ENCODE results near the gene CPE. TPM values are rescaled to one million over a fixed set of nuclear protein-coding genes. Genes with fewer than 3 reads are reported as not detected.
"Not testable (repeated sequence)": the region's sequence is repeated elsewhere in the genome, so short reads cannot be mapped to it uniquely, and the experiment has no call there.

The CPE gene
- total RNA-seq, 1 experiment from 2014 or later = 53.6 TPM

- no peak for DNase-seq (ENCODE audit: low read depth)
Measured at GRCh38 chr4:165403637-165404036, 24.8 kb downstream of the CPE start.

- no peak for DNase-seq (ENCODE audit: low read depth)
Measured at GRCh38 chr4:165404080-165404479, 25.3 kb downstream of the CPE start.

GRCh38 chr4:165404696-165405095 is 25.9 kb downstream of the CPE start:
- no peak for DNase-seq (ENCODE audit: low read depth)

- no peak for DNase-seq (ENCODE audit: low read depth)
Measured at GRCh38 chr4:165410214-165410613, 31.4 kb downstream of the CPE start.

GRCh38 chr4:165415910-165416309 is 37.1 kb downstream of the CPE start:
- no peak for DNase-seq (ENCODE audit: low read depth)

GRCh38 chr4:165418073-165418472 is 39.3 kb downstream of the CPE start:
- no peak for DNase-seq (ENCODE audit: low read depth)

GRCh38 chr4:165425629-165426028 is 46.8 kb downstream of the CPE start:
- no peak for DNase-seq (ENCODE audit: low read depth)

- DNase-seq (ENCODE audit: low read depth) = no peak
Measured at GRCh38 chr4:165426331-165426730, 47.5 kb downstream of the CPE start.

- no peak for DNase-seq (ENCODE audit: low read depth)
Measured at GRCh38 chr4:165426823-165427222, 48.0 kb downstream of the CPE start.

GRCh38 chr4:165428957-165429356 is 50.1 kb downstream of the CPE start:
- DNase-seq (ENCODE audit: low read depth) = no peak

- no peak for DNase-seq (ENCODE audit: low read depth)
Measured at GRCh38 chr4:165433529-165433928, 54.7 kb downstream of the CPE start.

GRCh38 chr4:165437691-165438090 is 58.9 kb downstream of the CPE start:
- DNase-seq (ENCODE audit: low read depth) = no peak

GRCh38 chr4:165439344-165439743 is 60.5 kb downstream of the CPE start:
- peak; percentile 34 for DNase-seq (ENCODE audit: low read depth)

- no peak for DNase-seq (ENCODE audit: low read depth)
Measured at GRCh38 chr4:165439981-165440380, 61.2 kb downstream of the CPE start.

- DNase-seq (ENCODE audit: low read depth) = peak; percentile 96
Measured at GRCh38 chr4:165440415-165441158, 61.8 kb downstream of the CPE start.

- peak; percentile 74 for DNase-seq (ENCODE audit: low read depth)
Measured at GRCh38 chr4:165443276-165443675, 64.5 kb downstream of the CPE start.

- DNase-seq (ENCODE audit: low read depth) = no peak
Measured at GRCh38 chr4:165448700-165449099, 69.9 kb downstream of the CPE start.

- no peak for DNase-seq (ENCODE audit: low read depth)
Measured at GRCh38 chr4:165449333-165449732, 70.5 kb downstream of the CPE start.

- DNase-seq (ENCODE audit: low read depth) = no peak
Measured at GRCh38 chr4:165450871-165451270, 72.1 kb downstream of the CPE start.

- DNase-seq (ENCODE audit: low read depth) = not testable (repeated sequence)
Measured at GRCh38 chr4:165453140-165453539, 74.3 kb downstream of the CPE start.

GRCh38 chr4:165454426-165454825 is 75.6 kb downstream of the CPE start:
- no peak for DNase-seq (ENCODE audit: low read depth)

- no peak for DNase-seq (ENCODE audit: low read depth)
Measured at GRCh38 chr4:165457793-165458192, 79.0 kb downstream of the CPE start.

- DNase-seq (ENCODE audit: low read depth) = no peak
Measured at GRCh38 chr4:165458471-165458870, 79.7 kb downstream of the CPE start.
